A549 treated with dexamethasone at 1 μM for 4 hours (cell line): ENCODE data around the gene TMA7B. TPM values are rescaled to one million over a fixed set of nuclear protein-coding genes. Genes with fewer than 3 reads are reported as not detected.

Source experiments
- total RNA-seq: library from RNA; stranded (reverse); fragments of 200-300 nt; extraction: Qiagen RNA extraction; gene quantifications from 5 replicates; pipeline ENCODE4 v1.2.3, GENCODE V29; 2022

The TMA7B gene
- total RNA-seq = not detected in 5 replicates

DNA sequence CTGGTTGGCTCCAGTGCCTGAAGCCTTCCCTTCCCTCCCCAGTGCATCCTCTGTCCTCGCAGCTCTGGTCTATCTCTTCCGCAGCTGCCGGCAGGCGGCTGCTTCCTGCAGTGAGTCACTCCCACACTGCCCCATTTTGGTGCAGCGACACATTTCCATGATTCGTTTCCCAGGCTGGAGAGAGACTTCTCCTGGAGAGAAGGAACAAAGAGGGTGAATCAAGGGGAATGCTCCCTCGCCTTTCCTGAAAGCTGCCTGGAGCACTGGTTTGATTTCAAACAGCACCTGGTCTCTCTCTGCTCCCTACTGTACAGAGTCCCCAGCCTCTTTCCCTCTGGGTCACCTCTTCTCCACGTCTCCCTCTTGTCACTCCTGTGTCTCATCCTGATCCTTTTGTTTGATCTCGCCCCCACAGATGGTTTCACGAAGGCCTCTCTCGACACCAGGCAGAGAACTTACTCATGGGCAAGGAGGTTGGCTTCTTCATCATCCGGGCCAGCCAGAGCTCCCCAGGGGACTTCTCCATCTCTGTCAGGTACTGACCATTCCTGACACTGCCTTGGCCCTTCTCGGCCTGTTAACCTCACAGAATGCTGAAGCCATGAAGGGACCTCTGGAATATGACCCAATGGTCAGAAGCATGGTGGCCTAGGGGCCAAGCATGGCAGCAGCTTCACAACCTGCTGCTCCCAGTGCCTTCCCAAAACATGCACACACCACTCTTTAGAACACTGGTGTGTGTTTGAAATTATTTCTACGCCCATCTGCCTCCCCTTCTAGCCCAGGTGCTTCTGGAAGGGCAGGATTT lies at the start of gene TMA7B:
TMA7B (plus strand) TSS at position 758 of the 808 bp plus-strand sequence. CDS start 3,978 bp downstream, outside the sequence.

DNA sequence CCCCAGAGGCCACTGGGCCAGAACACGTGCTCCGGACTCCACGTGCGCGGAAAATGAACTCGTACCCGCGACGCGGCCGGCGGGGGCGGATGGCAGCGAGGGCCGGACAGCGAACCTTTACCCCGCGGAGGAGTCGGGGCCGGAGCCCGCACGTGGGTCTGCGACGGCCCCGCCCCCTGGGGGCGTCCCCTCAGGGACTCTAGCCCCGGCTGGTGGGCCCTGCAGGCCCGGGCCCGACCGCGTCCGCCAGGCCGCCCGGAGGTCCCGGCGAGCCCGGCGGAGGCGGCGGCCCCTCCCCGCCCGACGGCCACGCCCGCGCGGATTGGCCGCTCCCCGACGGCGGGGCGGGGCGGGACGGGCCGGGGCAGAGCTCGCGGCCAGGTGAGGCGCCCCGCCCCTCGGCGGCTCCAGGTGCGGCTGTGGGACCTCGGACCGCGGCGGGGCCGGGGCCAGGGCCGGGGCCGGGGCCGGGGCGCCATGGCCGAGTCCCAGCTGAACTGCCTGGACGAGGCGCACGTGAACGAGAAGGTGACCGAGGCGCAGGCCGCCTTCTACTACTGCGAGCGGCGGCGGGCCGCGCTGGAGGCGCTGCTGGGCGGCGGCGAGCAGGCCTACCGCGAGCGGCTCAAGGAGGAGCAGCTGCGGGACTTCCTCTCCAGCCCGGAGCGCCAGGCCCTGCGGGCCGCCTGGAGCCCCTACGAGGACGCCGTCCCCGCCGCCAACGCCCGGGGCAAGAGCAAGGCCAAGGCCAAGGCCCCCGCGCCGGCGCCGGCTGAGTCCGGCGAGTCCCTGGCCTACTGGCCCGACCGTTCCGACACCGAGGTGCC lies 34.6 kb downstream of the TMA7B start, which contains the start of gene FAM83F:
FAM83F (plus strand) TSS at position 389 of the 827 bp plus-strand sequence; CDS start at position 478, 89 bp downstream.

Other genes with a start within 250 kb of the TMA7B start
- gene ENTHD1, start 66.6 kb upstream of the TMA7B start, total RNA-seq = not detected in 5 replicates
- 0.12 TPM in 1 of 5 replicates, not detected in the others for gene GRAP2, start 59.3 kb upstream of the TMA7B start, total RNA-seq
- 0.01 TPM in 1 of 5 replicates, not detected in the others for gene FAM83F, start 34.6 kb downstream of the TMA7B start, total RNA-seq
- gene TNRC6B, start 217.5 kb downstream of the TMA7B start, total RNA-seq = 3.6 to 7.3 TPM (median 6.3 TPM) in 5 replicates